Endodermal cell (in vitro differentiated cells): ENCODE data around the gene PDCD2L. TPM values are rescaled to one million over a fixed set of nuclear protein-coding genes. Genes with fewer than 3 reads are reported as not detected.

ENCODE experiments used
- DNase-seq: peaks from one replicate; pipeline ENCODE4 v3.0.0-alpha.2; 2017
- H3K27ac ChIP-seq: 2 replicates; pipeline ENCODE4 v1.5.1; 2013; ENCODE audit warnings: mild to moderate bottlenecking, low read depth, low read length, moderate library complexity
- H3K27me3 ChIP-seq: 2 replicates; pipeline ENCODE4 v1.6.1; 2013; ENCODE audit warnings: mild to moderate bottlenecking, low read length, moderate library complexity; ENCODE audit not compliant: insufficient read depth, control insufficient read depth, poor library complexity, severe bottlenecking
- H3K36me3 ChIP-seq: 2 replicates; pipeline ENCODE4 v1.7.0; 2013; ENCODE audit warnings: mild to moderate bottlenecking, low read length, moderate library complexity; ENCODE audit not compliant: control insufficient read depth, insufficient read depth
- H3K4me1 ChIP-seq: one replicate; pipeline ENCODE4 v1.7.0; 2013; ENCODE audit warnings: low read length; ENCODE audit not compliant: control insufficient read depth, insufficient read depth
- H3K4me3 ChIP-seq: 2 replicates; pipeline ENCODE4 v1.5.1; 2013; ENCODE audit warnings: mild to moderate bottlenecking, low read length, moderate library complexity
- H3K9ac ChIP-seq: 2 replicates; pipeline ENCODE4 v1.6.1; 2013; ENCODE audit warnings: mild to moderate bottlenecking, low read length, moderate library complexity; ENCODE audit not compliant: poor library complexity, severe bottlenecking; ENCODE audit errors: extremely low read depth
- H3K9me3 ChIP-seq: 2 replicates; pipeline ENCODE4 v1.6.1; 2013; ENCODE audit warnings: mild to moderate bottlenecking, low read length, moderate library complexity; ENCODE audit not compliant: control insufficient read depth
- H3K27ac Mint-ChIP-seq: 2 replicates; pipeline ENCODE4 v1.8.0; 2020; ENCODE audit warnings: mixed read lengths
- H3K27me3 Mint-ChIP-seq: 2 replicates; pipeline ENCODE4 v1.8.0; 2021; ENCODE audit warnings: mild to moderate bottlenecking, mixed read lengths; ENCODE audit not compliant: insufficient read depth
- H3K36me3 Mint-ChIP-seq: 2 replicates; pipeline ENCODE4 v1.8.0; 2020; ENCODE audit warnings: low read depth, mixed read lengths
- H3K4me1 Mint-ChIP-seq: 2 replicates; pipeline ENCODE4 v1.8.0; 2020; ENCODE audit warnings: mixed read lengths
- H3K4me3 Mint-ChIP-seq: 2 replicates; pipeline ENCODE4 v1.8.0; 2020; ENCODE audit warnings: mild to moderate bottlenecking, moderate library complexity, mixed read lengths
- H3K9me3 Mint-ChIP-seq: 2 replicates; pipeline ENCODE4 v1.8.0; 2020; ENCODE audit warnings: mild to moderate bottlenecking, mixed read lengths
- WGBS, 2 experiments: methylation state at CpG; one replicate each; pipeline versions ENCODE4 v1.1.5 to v1.1.7; 2013; ENCODE audit warnings: missing lambda C conversion rate in 2 of 2, mixed read lengths in 1 of 2; ENCODE audit not compliant: insufficient coverage in 1 of 2, insufficient read length in 1 of 2; 5-methylcytosine and 5-hydroxymethylcytosine counted together
- total RNA-seq, 2 donors: library from RNA; stranded (reverse); fragmentation: NEBNext Ultra II Directional in 1 of 2; extraction: Animal tissue kit (Norgen Biotek cat#: 25700) in 1 of 2; gene quantifications; 2 replicates in 1 of 2; 3 replicates in 1 of 2; pipeline ENCODE4 v1.2.1, GENCODE V29; 2021
- TF ChIP-seq, protein P1 (sequence below): fragments of 200-600 bp; sonication (generic); conservative IDR thresholded peaks from 2 replicates; pipeline ENCODE4 v1.5.0; 2021; ENCODE audit warnings: antibody characterized with exemption, mild to moderate bottlenecking

The PDCD2L gene
- total RNA-seq, 2 donors from 2014 or later: 25.0 to 25.1 TPM

DNA sequence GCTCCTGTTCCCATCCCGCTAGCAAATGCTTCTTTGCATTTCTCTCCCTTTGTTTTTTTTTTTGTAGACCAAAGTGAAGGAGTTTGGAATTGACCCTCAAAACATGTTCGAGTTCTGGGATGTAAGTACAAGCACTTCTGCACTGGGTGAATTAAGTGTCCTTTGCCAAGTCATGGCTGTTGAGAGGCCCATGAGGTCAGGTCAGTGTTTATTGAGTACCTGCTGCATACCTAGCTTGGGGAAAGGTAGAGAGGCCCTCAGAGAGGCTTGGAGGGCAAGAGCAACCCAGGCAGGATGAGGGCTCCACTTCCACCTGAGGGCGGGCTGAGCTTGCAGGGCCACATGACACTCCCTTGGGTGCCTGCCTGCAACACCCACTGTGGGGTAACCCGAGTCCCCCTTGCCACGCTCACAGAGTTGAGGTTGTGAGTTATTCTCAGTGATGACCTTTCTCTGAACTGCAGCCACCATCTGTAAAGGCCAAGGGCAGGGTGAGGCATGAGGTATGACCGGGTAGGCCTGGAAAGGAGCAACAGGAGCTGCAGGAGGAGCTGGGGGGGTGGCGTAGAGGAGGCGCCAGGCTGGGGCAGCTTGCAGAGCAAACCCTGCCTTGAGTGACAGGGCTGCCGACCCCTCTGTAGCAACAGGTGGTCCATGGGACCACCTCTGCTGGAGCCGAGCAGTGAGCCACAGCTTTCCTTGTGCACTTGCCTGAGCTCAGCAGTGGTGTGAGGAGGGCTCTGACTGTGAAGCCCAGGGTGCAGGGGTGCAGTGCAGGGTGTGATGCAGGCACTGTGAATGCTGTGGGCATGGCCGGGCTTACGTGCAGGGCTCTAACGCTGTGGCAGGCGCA lies 22.6 kb upstream of the PDCD2L start:
- no peaks in the 10 kb centered on the region for H3K9me3 Mint-ChIP-seq
- no peaks in the 10 kb centered on the region for H3K4me1 ChIP-seq
- H3K36me3 ChIP-seq: peaks cover 70% of the 10 kb centered on the region
- WGBS, 2 experiments: 91 to 97% methylated on average over 5 to 14 of the region's 14 CpGs
- H3K27me3 Mint-ChIP-seq: no peaks in the 10 kb centered on the region
- no peak overlapping the region for H3K9ac ChIP-seq
- TF ChIP-seq, protein P1, sequence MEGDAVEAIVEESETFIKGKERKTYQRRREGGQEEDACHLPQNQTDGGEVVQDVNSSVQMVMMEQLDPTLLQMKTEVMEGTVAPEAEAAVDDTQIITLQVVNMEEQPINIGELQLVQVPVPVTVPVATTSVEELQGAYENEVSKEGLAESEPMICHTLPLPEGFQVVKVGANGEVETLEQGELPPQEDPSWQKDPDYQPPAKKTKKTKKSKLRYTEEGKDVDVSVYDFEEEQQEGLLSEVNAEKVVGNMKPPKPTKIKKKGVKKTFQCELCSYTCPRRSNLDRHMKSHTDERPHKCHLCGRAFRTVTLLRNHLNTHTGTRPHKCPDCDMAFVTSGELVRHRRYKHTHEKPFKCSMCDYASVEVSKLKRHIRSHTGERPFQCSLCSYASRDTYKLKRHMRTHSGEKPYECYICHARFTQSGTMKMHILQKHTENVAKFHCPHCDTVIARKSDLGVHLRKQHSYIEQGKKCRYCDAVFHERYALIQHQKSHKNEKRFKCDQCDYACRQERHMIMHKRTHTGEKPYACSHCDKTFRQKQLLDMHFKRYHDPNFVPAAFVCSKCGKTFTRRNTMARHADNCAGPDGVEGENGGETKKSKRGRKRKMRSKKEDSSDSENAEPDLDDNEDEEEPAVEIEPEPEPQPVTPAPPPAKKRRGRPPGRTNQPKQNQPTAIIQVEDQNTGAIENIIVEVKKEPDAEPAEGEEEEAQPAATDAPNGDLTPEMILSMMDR: no peak
- no peak overlapping the region for H3K27ac ChIP-seq
- H3K36me3 Mint-ChIP-seq: peaks cover 75% of the 10 kb centered on the region
- no peak overlapping the region for H3K4me3 ChIP-seq
- H3K9me3 ChIP-seq: no peaks in the 10 kb centered on the region
- DNase-seq: no peak
- no peak overlapping the region for H3K27ac Mint-ChIP-seq
- no peaks in the 10 kb centered on the region for H3K27me3 ChIP-seq
- no peak overlapping the region for H3K4me3 Mint-ChIP-seq
- H3K4me1 Mint-ChIP-seq: no peaks in the 10 kb centered on the region

DNA sequence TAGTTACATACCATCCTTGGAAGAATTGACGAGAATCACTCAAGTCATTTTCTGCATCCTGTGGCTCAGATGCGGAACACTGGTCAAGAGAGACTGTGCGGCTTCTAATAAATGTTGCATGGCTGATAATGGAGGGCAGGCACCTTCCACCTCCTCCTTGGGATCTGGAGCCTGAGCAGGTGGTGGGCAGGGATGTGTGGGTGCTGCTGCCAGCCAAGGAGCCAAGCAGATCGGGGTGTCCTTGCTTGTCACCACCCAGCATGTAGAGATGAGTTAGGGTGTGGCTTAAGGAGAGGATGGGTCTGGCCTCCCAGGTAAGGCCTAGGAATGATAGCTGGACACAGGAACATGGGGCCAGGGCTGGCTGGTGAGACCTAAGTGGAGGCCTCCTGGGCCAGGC lies 21.7 kb upstream of the PDCD2L start:
- TF ChIP-seq, protein P1: no peak
- Mint-ChIP-seq H3K36me3 (peaks cover 81% of the 10 kb centered on the region), H3K4me3 (no peak overlapping the region), H3K27ac (no peak overlapping the region), H3K27me3 (no peaks in the 10 kb centered on the region), H3K9me3 (no peaks in the 10 kb centered on the region), H3K4me1 (no peaks in the 10 kb centered on the region)
- WGBS, 2 experiments: 91 to 94% methylated on average over 4 of the region's 4 CpGs
- no peak overlapping the region for H3K4me3 ChIP-seq
- H3K27ac ChIP-seq: no peak overlapping the region
- peaks cover 76% of the 10 kb centered on the region for H3K36me3 ChIP-seq
- no peaks in the 10 kb centered on the region for H3K4me1 ChIP-seq
- no peaks in the 10 kb centered on the region for H3K27me3 ChIP-seq
- DNase-seq: no peak
- no peak overlapping the region for H3K9ac ChIP-seq
- H3K9me3 ChIP-seq: no peaks in the 10 kb centered on the region

DNA sequence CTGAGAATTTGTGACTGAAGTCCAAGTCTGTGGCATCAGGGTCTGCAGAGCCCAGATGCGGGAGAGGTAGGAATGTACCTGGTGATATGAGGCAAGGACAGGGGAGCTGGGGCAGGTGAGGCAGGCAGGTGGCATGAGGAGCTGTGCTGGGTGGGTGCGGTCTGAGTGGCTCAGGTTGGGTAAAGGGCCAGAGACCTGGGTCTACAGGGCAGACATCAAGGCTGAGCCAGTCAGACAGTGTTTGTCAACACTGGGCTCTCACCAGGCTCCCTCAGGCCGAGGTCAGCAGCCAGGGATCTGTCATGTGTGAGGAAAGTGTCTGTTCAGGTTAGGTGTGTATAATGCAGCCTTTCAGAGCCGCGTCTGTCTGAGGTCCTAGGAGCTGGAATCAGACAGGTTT lies 20.6 kb upstream of the PDCD2L start:
- no peaks in the 10 kb centered on the region for H3K27me3 ChIP-seq
- no peaks in the 10 kb centered on the region for H3K9me3 Mint-ChIP-seq
- no peaks in the 10 kb centered on the region for H3K4me1 ChIP-seq
- H3K27ac ChIP-seq: no peak overlapping the region
- no peak overlapping the region for H3K4me3 Mint-ChIP-seq
- DNase-seq: no peak
- H3K36me3 ChIP-seq: peaks cover 74% of the 10 kb centered on the region
- no peak overlapping the region for H3K27ac Mint-ChIP-seq
- no peaks in the 10 kb centered on the region for H3K27me3 Mint-ChIP-seq
- WGBS, 2 experiments: 92 to 96% methylated on average over 4 to 5 of the region's 5 CpGs
- H3K9me3 ChIP-seq: no peaks in the 10 kb centered on the region
- TF ChIP-seq, protein P1: no peak
- H3K36me3 Mint-ChIP-seq: peaks cover 81% of the 10 kb centered on the region
- no peaks in the 10 kb centered on the region for H3K4me1 Mint-ChIP-seq
- no peak overlapping the region for H3K4me3 ChIP-seq
- no peak overlapping the region for H3K9ac ChIP-seq
